HepG2 (cell line): Measurements from ENCODE around the gene STK32B.

ENCODE experiments used
- CREB1 ChIP-seq, 2 experiments: fragments of 450-650 bp in 1 of 2; IDR thresholded peaks; 2 replicates each; pipeline ENCODE4 v1.6.1; 2016 to 2017; ENCODE audit warnings: control low read depth in 1 of 2, mild to moderate bottlenecking in 1 of 2, missing compliant biosample characterization in 1 of 2, missing genetic modification characterization in 1 of 2
- HMG20A ChIP-seq: IDR thresholded peaks from 2 replicates; pipeline ENCODE4 v1.6.1; 2016; ENCODE audit warnings: borderline replicate concordance
- TF ChIP-seq, protein P1 (sequence below): sonication (generic); formaldehyde crosslinking; IDR thresholded peaks from 2 replicates; pipeline ENCODE4 v1.5.0; 2020; ENCODE audit warnings: mild to moderate bottlenecking, missing genetic modification reagents, moderate library complexity

DNA sequence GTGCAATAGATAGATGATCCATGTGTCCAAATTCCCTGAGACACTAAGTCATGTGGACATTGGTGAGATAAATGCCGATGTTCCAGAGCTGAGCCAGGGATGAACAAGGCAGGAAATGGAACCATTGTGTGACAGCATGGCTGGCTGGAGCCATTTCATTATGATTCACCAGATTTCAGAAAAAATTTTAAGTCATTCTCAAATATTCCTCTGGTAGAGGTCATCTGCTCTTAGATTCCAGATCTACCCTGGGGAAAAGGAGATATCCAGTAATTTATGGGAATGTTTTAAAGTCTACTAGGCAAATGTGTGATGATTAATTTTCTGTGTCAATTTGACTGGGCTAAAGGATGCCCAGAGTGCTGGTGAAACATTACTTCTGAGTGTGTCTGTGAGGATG, 287.3 kb downstream of the STK32B start:
- TF ChIP-seq, protein P1, sequence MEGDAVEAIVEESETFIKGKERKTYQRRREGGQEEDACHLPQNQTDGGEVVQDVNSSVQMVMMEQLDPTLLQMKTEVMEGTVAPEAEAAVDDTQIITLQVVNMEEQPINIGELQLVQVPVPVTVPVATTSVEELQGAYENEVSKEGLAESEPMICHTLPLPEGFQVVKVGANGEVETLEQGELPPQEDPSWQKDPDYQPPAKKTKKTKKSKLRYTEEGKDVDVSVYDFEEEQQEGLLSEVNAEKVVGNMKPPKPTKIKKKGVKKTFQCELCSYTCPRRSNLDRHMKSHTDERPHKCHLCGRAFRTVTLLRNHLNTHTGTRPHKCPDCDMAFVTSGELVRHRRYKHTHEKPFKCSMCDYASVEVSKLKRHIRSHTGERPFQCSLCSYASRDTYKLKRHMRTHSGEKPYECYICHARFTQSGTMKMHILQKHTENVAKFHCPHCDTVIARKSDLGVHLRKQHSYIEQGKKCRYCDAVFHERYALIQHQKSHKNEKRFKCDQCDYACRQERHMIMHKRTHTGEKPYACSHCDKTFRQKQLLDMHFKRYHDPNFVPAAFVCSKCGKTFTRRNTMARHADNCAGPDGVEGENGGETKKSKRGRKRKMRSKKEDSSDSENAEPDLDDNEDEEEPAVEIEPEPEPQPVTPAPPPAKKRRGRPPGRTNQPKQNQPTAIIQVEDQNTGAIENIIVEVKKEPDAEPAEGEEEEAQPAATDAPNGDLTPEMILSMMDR (CRISPR knock-in tag), result no peak
- no peak for TF ChIP-seq CREB1 (IDR thresholded peaks at IDR 0.05)
- TF ChIP-seq CREB1 (CRISPR knock-in tag; IDR thresholded peaks at IDR 0.05), result no peak
- no peak for TF ChIP-seq HMG20A
